H1 (cell line): ENCODE data around the gene NEK10. TPM values are rescaled to one million over a fixed set of nuclear protein-coding genes. Genes with fewer than 3 reads are reported as not detected.
A peak's percentile ranks its signal among the peaks of the same experiment; 100 is the strongest.

Source experiments
- CTCF ChIA-PET: fragments of 300-600 bp; sonication (Branson Sonifier 250); formaldehyde crosslinking; loops from one replicate; lab custom pipeline; 2021; ENCODE audit not compliant: partially characterized antibody; lab: Charles Lee
- POLR2A ChIA-PET: fragments of 300-600 bp; sonication (Branson Sonifier 250); formaldehyde crosslinking; loops from one replicate; lab custom pipeline; 2021; ENCODE audit warnings: inconsistent platforms; ENCODE audit not compliant: partially characterized antibody; lab: Charles Lee
- DNase-seq, 2 experiments: peaks; one replicate each; pipeline versions ENCODE4 v3.0.0 to v3.0.0-alpha.2; 2010 to 2022; ENCODE audit warnings: low spot score in 2 of 2, low read depth in 1 of 2, mixed read lengths in 1 of 2
- FAIRE-seq: peaks from 2 replicates; lab custom pipeline; 2011; peaks lifted over from hg19 to GRCh38; lab: Jason Lieb, UNC
- H2AFZ ChIP-seq: 2 replicates; pipeline ENCODE4 v1.8.1; 2012; ENCODE audit warnings: low read length, inconsistent platforms
- H2AK5ac ChIP-seq: 2 replicates; pipeline ENCODE4 v1.6.1; 2013; ENCODE audit warnings: low read depth, low read length
- H2BK120ac ChIP-seq: replicated peaks from 2 replicates; pipeline ENCODE3; 2013; ENCODE audit warnings: low read depth, low read length, inconsistent platforms
- H2BK12ac ChIP-seq: 2 replicates; pipeline ENCODE4 v1.6.1; 2013; ENCODE audit warnings: low read depth, low read length
- H2BK15ac ChIP-seq: 2 replicates; pipeline ENCODE4 v1.6.1; 2013; ENCODE audit warnings: low read length
- H2BK20ac ChIP-seq: 2 replicates; pipeline ENCODE4 v1.6.1; 2013; ENCODE audit warnings: low read length
- H2BK5ac ChIP-seq: 2 replicates; pipeline ENCODE4 v1.6.1; 2013; ENCODE audit warnings: low read depth, low read length
- H3K14ac ChIP-seq: 2 replicates; pipeline ENCODE4 v1.6.1; 2013; ENCODE audit warnings: inconsistent platforms; ENCODE audit not compliant: insufficient read length
- H3K18ac ChIP-seq: 2 replicates; pipeline ENCODE4 v1.6.1; 2013; ENCODE audit warnings: low read length; ENCODE audit errors: extremely low read depth
- H3K23ac ChIP-seq: 2 replicates; pipeline ENCODE4 v1.6.1; 2013; ENCODE audit warnings: inconsistent platforms; ENCODE audit not compliant: insufficient read length
- H3K23me2 ChIP-seq: 2 replicates; pipeline ENCODE4 v1.6.1; 2013; ENCODE audit warnings: low read depth, low read length
- H3K27ac ChIP-seq: 2 replicates; pipeline ENCODE4 v1.6.1; 2011; ENCODE audit warnings: low read depth, low read length, inconsistent platforms
- H3K27me3 ChIP-seq, 4 experiments: replicated peaks in 1 of 4; 1 replicate in 1 of 4; 2 replicates in 3 of 4; pipeline versions ENCODE4 v1.6.1 to v1.8.1; 2011 to 2013; ENCODE audit warnings: low read length in 3 of 4, mild to moderate bottlenecking in 3 of 4, inconsistent platforms in 2 of 4, mixed read lengths in 2 of 4, moderate library complexity in 1 of 4; ENCODE audit not compliant: control insufficient read depth in 3 of 4, insufficient read depth in 3 of 4; ENCODE audit errors: extremely low read depth in 1 of 4
- H3K36me3 ChIP-seq, 4 experiments: 2 replicates each; pipeline versions ENCODE4 v1.6.1 to v1.8.1; 2011 to 2013; ENCODE audit warnings: mild to moderate bottlenecking in 4 of 4, low read length in 3 of 4, moderate library complexity in 2 of 4, control low read depth in 1 of 4, inconsistent platforms in 1 of 4; ENCODE audit not compliant: insufficient read depth in 4 of 4, control insufficient read depth in 2 of 4
- H3K4ac ChIP-seq: replicated peaks from 2 replicates; pipeline ENCODE3; 2013; ENCODE audit warnings: low read length, low read depth, mixed read lengths, inconsistent platforms; ENCODE audit not compliant: insufficient read length
- H3K4me1 ChIP-seq, 4 experiments: replicated peaks in 1 of 4; 1 replicate in 1 of 4; 2 replicates in 3 of 4; pipeline versions ENCODE4 v1.6.1 to v1.8.1; 2011 to 2013; ENCODE audit warnings: low read length in 3 of 4, inconsistent platforms in 2 of 4, mixed read lengths in 1 of 4; ENCODE audit not compliant: insufficient read depth in 4 of 4, control insufficient read depth in 3 of 4
- H3K4me2 ChIP-seq, 2 experiments: 2 replicates each; pipeline versions ENCODE4 v1.6.1 to v1.8.1; 2011 to 2013; ENCODE audit warnings: low read depth in 2 of 2, low read length in 2 of 2, control low read depth in 1 of 2, inconsistent platforms in 1 of 2, mild to moderate bottlenecking in 1 of 2; ENCODE audit not compliant: insufficient read depth in 1 of 2
- H3K4me3 ChIP-seq, 4 experiments: fragments of 200-600, 300-600 bp in 1 of 4; sonication (generic), shearing (Covaris generic), sonication (Bioruptor Twin) in 1 of 4; 2 replicates each; pipeline versions ENCODE4 v1.5.1 to v1.8.1; 2011 to 2016; ENCODE audit warnings: low read length in 4 of 4, low read depth in 3 of 4, control low read depth in 2 of 4, inconsistent platforms in 2 of 4, mild to moderate bottlenecking in 2 of 4, mixed read lengths in 1 of 4, moderate library complexity in 1 of 4; ENCODE audit not compliant: insufficient read depth in 2 of 4; ENCODE audit errors: extremely low read depth in 1 of 4
- H3K56ac ChIP-seq: replicated peaks from 2 replicates; pipeline ENCODE3; 2013; ENCODE audit warnings: low read depth, mild to moderate bottlenecking, mixed read lengths, low read length, inconsistent platforms; ENCODE audit not compliant: insufficient read length
- H3K79me1 ChIP-seq: 2 replicates; pipeline ENCODE4 v1.6.1; 2013; ENCODE audit warnings: low read depth, low read length, control low read depth
- H3K79me2 ChIP-seq, 2 experiments: 2 replicates each; pipeline versions ENCODE4 v1.6.1 to v1.8.1; 2012 to 2013; ENCODE audit warnings: low read length in 2 of 2, mild to moderate bottlenecking in 2 of 2, inconsistent platforms in 1 of 2; ENCODE audit not compliant: insufficient read depth in 2 of 2, control insufficient read depth in 1 of 2
- H3K9ac ChIP-seq, 4 experiments: replicated peaks in 1 of 4; 1 replicate in 1 of 4; 2 replicates in 3 of 4; pipeline versions ENCODE4 v1.6.1 to v1.8.1; 2011 to 2013; ENCODE audit warnings: low read depth in 3 of 4, low read length in 3 of 4, control low read depth in 2 of 4, mild to moderate bottlenecking in 2 of 4, moderate library complexity in 2 of 4, inconsistent platforms in 1 of 4; ENCODE audit errors: extremely low read depth in 1 of 4
- H3K9me3 ChIP-seq, 2 experiments: 2 replicates each; pipeline versions ENCODE4 v1.6.1 to v1.8.1; 2012 to 2013; ENCODE audit warnings: mild to moderate bottlenecking in 2 of 2, moderate library complexity in 2 of 2, control low read depth in 1 of 2, inconsistent platforms in 1 of 2, low read depth in 1 of 2, low read length in 1 of 2, mixed read lengths in 1 of 2; ENCODE audit not compliant: insufficient read depth in 2 of 2
- H4K20me1 ChIP-seq, 2 experiments: replicated peaks in 1 of 2; 2 replicates each; pipeline versions ENCODE3 to v1.8.1; 2011 to 2013; ENCODE audit warnings: inconsistent platforms in 2 of 2, low read length in 2 of 2, mild to moderate bottlenecking in 1 of 2; ENCODE audit not compliant: insufficient read depth in 2 of 2, control insufficient read depth in 1 of 2
- H4K5ac ChIP-seq: 2 replicates; pipeline ENCODE4 v1.6.1; 2013; ENCODE audit warnings: low read length, low read depth, mixed read lengths, inconsistent platforms; ENCODE audit not compliant: insufficient read length
- H4K8ac ChIP-seq: 2 replicates; pipeline ENCODE4 v1.8.0; 2013; ENCODE audit warnings: mild to moderate bottlenecking, moderate library complexity, low read length, inconsistent platforms; ENCODE audit not compliant: insufficient read depth; ENCODE audit errors: extremely low read depth
- H4K91ac ChIP-seq: replicated peaks from 2 replicates; pipeline ENCODE3; 2013; ENCODE audit warnings: low read length, mixed read lengths, inconsistent platforms; ENCODE audit not compliant: insufficient read length
- BRCA1 ChIP-seq: IDR thresholded peaks from 2 replicates; pipeline ENCODE4 v1.6.1; 2012; ENCODE audit warnings: low read depth, low read length, improper control_type of control experiment
- CEBPB ChIP-seq: IDR thresholded peaks from 2 replicates; pipeline ENCODE4 v1.6.1; 2012; ENCODE audit warnings: low read depth, low read length
- CREB1 ChIP-seq: IDR thresholded peaks from 2 replicates; pipeline ENCODE4 v1.6.1; 2012; ENCODE audit warnings: inconsistent platforms
- E2F6 ChIP-seq: IDR thresholded peaks from 2 replicates; pipeline ENCODE4 v1.6.1; 2012; ENCODE audit warnings: inconsistent platforms
- GTF2F1 ChIP-seq: IDR thresholded peaks from 2 replicates; pipeline ENCODE4 v1.6.1; 2012; ENCODE audit warnings: low read depth, low read length, improper control_type of control experiment, borderline replicate concordance
- HDAC2 ChIP-seq, 2 experiments: fragments of 300-600 bp in 1 of 2; sonication (generic) in 1 of 2; IDR thresholded peaks; 2 replicates each; pipeline ENCODE4 v1.6.1; 2011 to 2012; ENCODE audit warnings: low read depth in 2 of 2, low read length in 2 of 2, mild to moderate bottlenecking in 2 of 2, moderate library complexity in 2 of 2, borderline replicate concordance in 1 of 2, inconsistent platforms in 1 of 2
- JUND ChIP-seq: IDR thresholded peaks from 2 replicates; pipeline ENCODE4 v1.6.1; 2011; ENCODE audit warnings: mild to moderate bottlenecking, improper control_type of control experiment, low read length
- KDM1A ChIP-seq: fragments of 200-600, 300-600 bp; sonication (generic); IDR thresholded peaks from 2 replicates; pipeline ENCODE4 v1.7.1; 2016; ENCODE audit warnings: mild to moderate bottlenecking, low read length, borderline replicate concordance
- NRF1 ChIP-seq: IDR thresholded peaks from 2 replicates; pipeline ENCODE4 v1.6.1; 2011; ENCODE audit warnings: mild to moderate bottlenecking, low read depth, low read length, improper control_type of control experiment
- RFX5 ChIP-seq: IDR thresholded peaks from 2 replicates; pipeline ENCODE4 v1.6.1; 2011; ENCODE audit warnings: low read depth, low read length, improper control_type of control experiment, borderline replicate concordance
- SAP30 ChIP-seq: fragments of 300-600 bp; sonication (generic); IDR thresholded peaks from 2 replicates; pipeline ENCODE4 v1.7.1; 2012; ENCODE audit warnings: low read length, moderate library complexity, mild to moderate bottlenecking, inconsistent platforms; ENCODE audit not compliant: insufficient read depth, insufficient replicate concordance
- TBP ChIP-seq: IDR thresholded peaks from 2 replicates; pipeline ENCODE4 v1.6.1; 2011; ENCODE audit warnings: low read depth, low read length, improper control_type of control experiment
- TCF12 ChIP-seq: IDR thresholded peaks from 2 replicates; pipeline ENCODE4 v1.6.1; 2011; ENCODE audit warnings: low read depth, mild to moderate bottlenecking, low read length
- WGBS, 2 experiments: shearing (Covaris generic) in 1 of 2; methylation state at CpG; one replicate each; pipeline versions ENCODE4 v1.1.6 to v1.1.7; 2013 to 2015; ENCODE audit warnings: low lambda C conversion rate in 2 of 2, mixed read lengths in 2 of 2, inconsistent platforms in 1 of 2, low coverage in 1 of 2, missing lambda C conversion rate in 1 of 2; ENCODE audit not compliant: insufficient replicate concordance in 2 of 2, insufficient coverage in 1 of 2, insufficient read length in 1 of 2; ENCODE audit errors: extremely low coverage in 1 of 2, missing lambda C conversion rate in 1 of 2; 5-methylcytosine and 5-hydroxymethylcytosine counted together
- polyA plus RNA-seq, 7 experiments: library from polyadenylated mRNA; depleted of rRNA in 3 of 7; stranded (reverse) in 5 of 7; unstranded in 2 of 7; fragments of >200 nt in 5 of 7; fragments of 200-250 nt in 2 of 7; gene quantifications; 1 replicate in 5 of 7; 2 replicates in 1 of 7; 4 replicates in 1 of 7; pipeline versions ENCODE4 v1.2.1 to v1.2.3, GENCODE V29; 2011 to 2013; ENCODE audit warnings: missing spikeins in 2 of 7, mixed read lengths in 2 of 7
- total RNA-seq: library from RNA; stranded (reverse); fragmentation: NEBNext Ultra II Directional; extraction: Animal tissue kit (Norgen Biotek cat#: 25700); gene quantifications from 2 replicates; pipeline ENCODE4 v1.2.1, GENCODE V29; 2021

NEK10 gene
- total and polyA plus RNA-seq, 2 of the 8 experiments (the other 6 are each of a cell fraction or from before 2014, with no cell fraction given) = 0.18 to 0.50 TPM

GRCh38 chr3:27354588-27355203 is 14.5 kb downstream of the NEK10 start:
- DNase-seq (no peak), FAIRE-seq (no peak)
- H2AK5ac ChIP-seq = no peak overlapping the region
- H3K9me3 ChIP-seq = no peaks in the 10 kb centered on the region
- no peak overlapping the region for H2BK12ac ChIP-seq
- H3K27me3 ChIP-seq = peaks cover 0 to 1% (median 0%) of the 10 kb centered on the region in 4 experiments; a peak in 1 of 7 replicates
- no peaks in the 10 kb centered on the region for H3K36me3 ChIP-seq
- peaks cover 0 to 18% (median 10%) of the 10 kb centered on the region in 4 experiments for H3K4me1 ChIP-seq
- no peak overlapping the region for H3K56ac ChIP-seq
- no peak overlapping the region for H2BK15ac ChIP-seq
- ChIA-PET POLR2A (interaction anchor here (1.5 to 1.6 kb wide), 2 partner anchors 15 to 130 kb away, joined by 4 to 6 read pairs; partner anchors contain the start of genes NEK10 and SLC4A7), CTCF (interaction anchor here (0.6 to 2.7 kb wide), 11 partner anchors 9 to 1650 kb away, joined by 3 to 11 read pairs (median 5); no protein-coding TSS in a partner anchor)
- H4K5ac ChIP-seq = no peak overlapping the region
- no peak overlapping the region for H3K14ac ChIP-seq
- H3K4ac ChIP-seq = no peak overlapping the region
- no peaks in the 10 kb centered on the region; the same call in 1 of the 2 replicates for H3K23me2 ChIP-seq
- H4K91ac ChIP-seq = no peak overlapping the region
- no peak overlapping the region for H2AFZ ChIP-seq
- no peak overlapping the region for H3K27ac ChIP-seq
- H2BK120ac ChIP-seq = no peak overlapping the region
- no peak overlapping the region for H3K4me3 ChIP-seq
- H2BK5ac ChIP-seq = 0 out of 2 replicates have a peak overlapping the region, but pooled peaks have one; percentile 12
- no peak overlapping the region for H4K8ac ChIP-seq
- no peaks in the 10 kb centered on the region for H3K79me2 ChIP-seq
- no peaks in the 10 kb centered on the region for H3K79me1 ChIP-seq
- no peak overlapping the region for H3K18ac ChIP-seq
- H2BK20ac ChIP-seq = no peak overlapping the region
- H3K9ac ChIP-seq = no peak overlapping the region
- WGBS, 2 experiments = 90% methylated on average over 4 of the region's 4 CpGs; no CpG with 5 or more reads in 1 of the 2 experiments
- peak overlapping the region in 1 of 2 experiments; percentile 25; a peak in 1 of 4 replicates for H3K4me2 ChIP-seq
- H3K23ac ChIP-seq = no peak overlapping the region
- no peaks in the 10 kb centered on the region for H4K20me1 ChIP-seq
- TF ChIP-seq E2F6 = no peak
- no peak for TF ChIP-seq SAP30
- TF ChIP-seq TCF12 = no peak
- no peak for TF ChIP-seq TBP
- no peak for TF ChIP-seq CEBPB
- no peak for TF ChIP-seq BRCA1
- no peak for TF ChIP-seq NRF1
- no peak for TF ChIP-seq KDM1A
- TF ChIP-seq JUND = no peak
- TF ChIP-seq HDAC2 (IDR thresholded peaks at IDR 0.05; ENCODE audit: borderline replicate concordance in 1 of 2, low read depth in 2 of 2, low read length in 2 of 2) = no peak
- no peak for TF ChIP-seq CREB1
- no peak for TF ChIP-seq RFX5
- no peak for TF ChIP-seq GTF2F1
